Progenitor cell of endocrine pancreas (in vitro differentiated cells): ENCODE data around the gene SPEN. TPM values are rescaled to one million over a fixed set of nuclear protein-coding genes. Genes with fewer than 3 reads are reported as not detected.
"Not testable (repeated sequence)": the region's sequence is repeated elsewhere in the genome, so short reads cannot be mapped to it uniquely, and the experiment has no call there.

Experiments used
- DNase-seq: peaks from one replicate; pipeline ENCODE4 v3.0.0; 2021; ENCODE audit warnings: low spot score; ENCODE audit not compliant: unreplicated experiment
- H3K27ac Mint-ChIP-seq: 2 replicates; pipeline ENCODE4 v1.8.0; 2021; ENCODE audit warnings: mild to moderate bottlenecking, moderate library complexity, mixed read lengths
- H3K27me3 Mint-ChIP-seq: 2 replicates; pipeline ENCODE4 v1.8.0; 2021; ENCODE audit warnings: mixed read lengths
- H3K36me3 Mint-ChIP-seq: 2 replicates; pipeline ENCODE4 v1.8.0; 2022; ENCODE audit warnings: mixed read lengths; ENCODE audit not compliant: insufficient read depth
- H3K4me1 Mint-ChIP-seq: 2 replicates; pipeline ENCODE4 v1.8.0; 2021; ENCODE audit warnings: low read depth, mixed read lengths
- H3K4me3 Mint-ChIP-seq: 2 replicates; pipeline ENCODE4 v1.8.0; 2021; ENCODE audit warnings: low read depth, mild to moderate bottlenecking, moderate library complexity, mixed read lengths
- H3K9me3 Mint-ChIP-seq: 2 replicates; pipeline ENCODE4 v1.8.0; 2021; ENCODE audit warnings: low read depth, mixed read lengths
- CTCF ChIP-seq: fragments of 200-600 bp; sonication (generic); IDR thresholded peaks from one replicate; pipeline ENCODE4 v1.5.0; 2021; ENCODE audit warnings: antibody characterized with exemption, mild to moderate bottlenecking; ENCODE audit not compliant: unreplicated experiment
- total RNA-seq: library from RNA; stranded (reverse); gene quantifications from 2 replicates; pipeline ENCODE4 v1.2.1, GENCODE V29; 2021

SPEN gene
- total RNA-seq, 1 donor from 2014 or later, result 55.8 TPM

DNA sequence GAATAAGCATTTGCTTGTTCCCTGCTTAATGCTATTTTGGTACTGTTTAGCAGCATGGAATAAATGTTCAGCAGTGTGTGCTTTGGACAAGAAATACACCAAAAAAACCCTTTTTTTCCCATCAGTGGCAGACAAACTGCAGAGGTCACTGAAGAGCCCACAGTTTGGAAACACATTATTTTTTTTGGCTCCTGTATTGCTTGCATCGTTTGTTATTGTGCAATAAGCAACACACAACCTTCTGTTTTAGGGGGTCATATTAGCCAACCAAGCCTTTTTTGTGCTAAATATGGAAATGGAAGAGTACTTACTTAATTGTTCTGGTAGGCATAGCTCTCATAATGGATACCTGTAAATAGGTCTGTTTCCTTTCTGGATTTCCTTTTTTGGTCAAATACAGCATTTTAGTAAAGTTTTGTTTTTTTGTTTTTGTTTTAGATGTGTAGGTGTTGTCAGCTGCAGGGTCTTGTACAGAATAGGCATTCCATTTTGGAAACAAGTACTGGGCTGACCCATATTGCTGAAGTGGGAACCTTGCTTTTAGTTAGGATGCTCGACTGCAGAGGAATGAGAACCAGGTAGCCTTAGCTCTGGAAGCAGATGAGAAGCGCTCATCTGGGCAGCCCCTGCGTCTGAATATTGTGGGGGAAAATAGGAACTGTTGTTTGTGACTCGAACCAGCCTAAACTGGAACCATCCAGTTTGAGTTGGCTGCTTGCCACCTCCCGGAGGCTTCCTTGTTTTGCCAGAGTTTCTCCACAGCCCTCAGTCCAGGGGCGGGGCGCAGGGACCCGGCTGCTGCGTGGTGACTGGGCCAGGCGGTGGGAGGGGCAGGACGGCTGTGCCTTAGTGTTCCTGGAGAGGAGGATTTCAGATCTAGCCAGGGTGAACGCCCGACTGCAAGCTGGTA lies 38.4 kb downstream of the SPEN start:
- H3K9me3 Mint-ChIP-seq, result no peaks in the 10 kb centered on the region
- peaks cover 4% of the 10 kb centered on the region for H3K36me3 Mint-ChIP-seq
- H3K27me3 Mint-ChIP-seq, result no peaks in the 10 kb centered on the region
- TF ChIP-seq CTCF, result no peak
- peak; percentile 78 for DNase-seq
- H3K27ac Mint-ChIP-seq, result peak overlapping the region; percentile 96
- peak overlapping the region; percentile 42 for H3K4me3 Mint-ChIP-seq
- H3K4me1 Mint-ChIP-seq, result peaks cover 22% of the 10 kb centered on the region

- Mint-ChIP-seq H3K4me3 (peak overlapping the region; percentile 42), H3K36me3 (peaks cover 4% of the 10 kb centered on the region), H3K4me1 (peaks cover 22% of the 10 kb centered on the region), H3K9me3 (no peaks in the 10 kb centered on the region), H3K27me3 (no peaks in the 10 kb centered on the region), H3K27ac (peak overlapping the region; percentile 96)
- no peak for TF ChIP-seq CTCF
- DNase-seq, result no peak
These were observed 39.2 kb downstream of the SPEN start for GRCh38 chr1:15886611-15887167.

GRCh38 chr1:15892857-15893599 lies 45.5 kb downstream of the SPEN start:
- peak overlapping the region; percentile 2 for H3K27ac Mint-ChIP-seq
- not testable (repeated sequence) for H3K36me3 Mint-ChIP-seq, H3K4me3 Mint-ChIP-seq

GRCh38 chr1:15895233-15895632 lies 47.7 kb downstream of the SPEN start:
- H3K4me1 Mint-ChIP-seq, result peaks cover 3% of the 10 kb centered on the region
- no peak for TF ChIP-seq CTCF

More at GRCh38 chr1:15892857-15893599, 45.5 kb downstream of the SPEN start:
- not testable (repeated sequence) for H3K4me1 Mint-ChIP-seq, H3K9me3 Mint-ChIP-seq, DNase-seq, H3K27me3 Mint-ChIP-seq

DNA sequence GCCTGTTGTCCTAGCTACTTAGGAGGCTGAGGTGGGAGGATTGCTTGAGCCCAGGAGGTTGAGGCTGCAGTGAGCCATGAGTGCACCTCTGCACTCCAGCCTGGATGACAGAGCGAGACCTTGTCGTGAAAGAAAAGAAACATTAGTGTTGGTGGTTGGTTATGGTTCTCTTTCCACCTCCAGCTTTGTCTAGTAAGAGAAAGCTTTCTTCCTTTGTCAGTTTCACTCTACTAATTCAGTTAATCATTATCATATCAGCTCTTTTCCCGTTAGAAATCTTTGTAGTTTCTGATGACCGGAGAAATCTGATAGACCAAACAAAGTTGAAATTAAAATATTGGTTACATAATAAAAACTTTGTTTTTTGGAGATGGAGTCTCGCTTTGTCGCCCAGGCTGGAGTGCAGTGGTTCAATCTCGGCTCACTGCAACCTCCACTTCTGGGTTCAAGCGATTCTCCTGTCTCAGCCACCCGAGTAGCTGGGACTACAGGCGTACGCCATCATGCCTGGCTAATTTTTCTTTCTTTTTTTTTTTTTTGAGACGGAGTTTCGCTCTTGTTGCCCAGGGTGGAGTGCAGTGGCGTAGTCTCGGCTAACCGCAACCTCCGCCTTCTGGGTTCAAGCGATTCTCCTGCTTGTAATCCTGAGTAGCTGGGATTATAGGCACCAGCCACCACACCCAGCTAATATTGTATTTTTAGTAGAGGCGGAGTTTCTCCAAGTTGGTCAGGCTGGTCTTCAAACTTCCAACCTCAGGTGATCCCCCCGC lies 49.5 kb downstream of the SPEN start:
- H3K4me3 Mint-ChIP-seq, H3K9me3 Mint-ChIP-seq, DNase-seq, H3K27me3 Mint-ChIP-seq, H3K36me3 Mint-ChIP-seq, H3K4me1 Mint-ChIP-seq: not testable (repeated sequence)
- peak overlapping the region; percentile 83 for H3K27ac Mint-ChIP-seq

More at GRCh38 chr1:15895233-15895632, 47.7 kb downstream of the SPEN start:
- H3K27me3 Mint-ChIP-seq, result no peaks in the 10 kb centered on the region
- DNase-seq, result no peak
- no peaks in the 10 kb centered on the region for H3K9me3 Mint-ChIP-seq
- H3K36me3 Mint-ChIP-seq, result peaks cover 4% of the 10 kb centered on the region
- H3K27ac Mint-ChIP-seq, result no peak overlapping the region
- no peak overlapping the region for H3K4me3 Mint-ChIP-seq
